ENCODE results near the gene ARID1B.
A peak's percentile ranks its signal among the peaks of the same experiment; 100 is the strongest.
"Not testable (repeated sequence)": the region's sequence is repeated elsewhere in the genome, so short reads cannot be mapped to it uniquely, and the experiment has no call there.

Gene ARID1B

DNA sequence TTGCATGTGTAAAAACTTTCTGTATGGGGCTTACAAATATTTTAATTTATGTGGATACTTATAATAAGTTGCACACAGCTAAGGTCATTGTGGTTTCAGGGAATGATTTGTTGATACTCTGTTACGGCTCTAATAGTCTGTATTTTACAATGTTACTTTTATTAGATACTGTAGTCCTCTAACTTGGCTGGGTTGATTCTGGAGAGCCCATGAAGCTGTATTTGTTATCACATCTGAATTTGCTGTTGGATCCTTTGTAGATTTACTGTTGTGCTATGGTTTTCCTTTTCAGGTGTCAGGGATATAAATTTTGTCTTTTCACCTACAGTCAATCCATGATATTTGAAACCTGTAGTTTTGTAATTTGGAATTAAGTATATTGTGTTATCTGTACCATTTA, 161.0 kb downstream of the ARID1B start:
- DNase-seq (ENCODE audit: low read depth, low spot score) = no peak
- in situ Hi-C loops (cut with HindIII; ENCODE audit: low sequenced_read_pairs) = no loop called here
- no peak overlapping the region for H3K4me3 ChIP-seq (ENCODE audit: low read depth, low read length)
- TF ChIP-seq CTCF (IDR thresholded peaks at IDR 0.05; ENCODE audit: low read depth, low read length) = no peak

DNA sequence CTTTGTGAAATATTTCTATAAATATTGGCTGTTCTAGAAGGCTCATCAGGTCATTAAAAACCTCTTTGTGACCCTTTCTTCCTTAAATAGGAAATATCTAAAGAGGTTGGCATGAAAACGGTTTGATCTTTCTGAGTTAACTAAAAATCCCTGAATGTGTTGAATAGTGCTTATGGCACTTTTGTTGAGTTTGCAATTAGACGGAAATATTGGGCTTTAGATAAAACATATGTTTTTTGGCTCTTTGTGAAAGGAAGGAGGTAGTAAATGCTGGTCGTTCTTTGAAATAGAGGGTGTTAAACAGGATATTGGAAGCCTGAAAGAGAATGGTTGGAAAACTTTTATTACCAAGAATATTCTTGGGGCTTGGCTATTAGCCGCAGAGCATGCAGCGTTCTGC, 163.0 kb downstream of the ARID1B start:
- in situ Hi-C loops (cut with HindIII; ENCODE audit: low sequenced_read_pairs) = no loop called here
- TF ChIP-seq CTCF (IDR thresholded peaks at IDR 0.05; ENCODE audit: low read depth, low read length) = no peak
- no peak overlapping the region for H3K4me3 ChIP-seq (ENCODE audit: low read depth, low read length)
- DNase-seq (ENCODE audit: low read depth, low spot score) = no peak

DNA sequence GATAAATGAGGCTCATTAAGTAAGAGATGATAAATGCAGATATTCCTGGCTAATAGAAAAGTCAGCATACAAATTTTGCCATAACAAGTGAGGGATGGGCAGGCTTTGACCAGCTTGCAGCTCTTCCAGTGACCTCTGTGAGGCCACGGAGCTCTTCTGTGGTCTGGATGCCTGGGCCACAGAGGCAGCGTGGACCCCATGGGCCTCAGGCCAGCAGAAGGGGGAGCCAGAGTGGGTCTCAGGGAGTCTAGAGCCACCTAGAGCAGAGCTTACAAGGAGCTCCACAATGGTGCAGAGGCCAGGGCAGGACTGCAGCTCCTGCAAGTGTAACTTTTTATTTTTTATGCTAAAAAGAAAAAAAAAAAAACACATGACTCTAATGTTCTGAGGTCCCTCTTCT, 165.1 kb downstream of the ARID1B start:
- in situ Hi-C loops (cut with HindIII; ENCODE audit: low sequenced_read_pairs) = no loop called here
- no peak for TF ChIP-seq CTCF (IDR thresholded peaks at IDR 0.05; ENCODE audit: low read depth, low read length)
- no peak for DNase-seq (ENCODE audit: low read depth, low spot score)

DNA sequence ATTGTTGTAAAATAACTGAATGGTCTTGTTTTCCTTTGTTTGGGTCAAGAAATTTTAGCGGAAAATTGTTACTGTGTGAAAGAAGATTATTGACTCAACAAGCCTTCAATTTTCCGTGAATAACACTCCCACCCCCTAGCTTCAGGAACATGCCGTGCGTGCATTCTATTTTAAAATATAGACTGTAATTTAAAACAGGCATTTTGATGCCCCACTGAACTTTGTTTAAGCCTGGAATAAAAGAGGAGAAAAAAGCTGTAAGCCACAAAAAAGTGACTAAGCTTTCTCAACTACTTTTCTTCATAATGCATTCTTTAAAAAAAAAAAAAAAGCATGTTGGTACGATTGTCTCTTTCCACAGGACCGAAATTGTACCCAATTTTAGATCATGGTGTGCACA, 166.0 kb downstream of the ARID1B start:
- in situ Hi-C loops (cut with HindIII; ENCODE audit: low sequenced_read_pairs) = no loop called here
- DNase-seq (ENCODE audit: low read depth, low spot score) = peak; percentile 43
- peak; percentile 5 for TF ChIP-seq CTCF (IDR thresholded peaks at IDR 0.05; ENCODE audit: low read depth, low read length)
- H3K4me3 ChIP-seq (ENCODE audit: low read depth, low read length) = no peak overlapping the region

More for the DNA sequence above, 165.1 kb downstream of the ARID1B start:
- no peak overlapping the region for H3K4me3 ChIP-seq (ENCODE audit: low read depth, low read length)

DNA sequence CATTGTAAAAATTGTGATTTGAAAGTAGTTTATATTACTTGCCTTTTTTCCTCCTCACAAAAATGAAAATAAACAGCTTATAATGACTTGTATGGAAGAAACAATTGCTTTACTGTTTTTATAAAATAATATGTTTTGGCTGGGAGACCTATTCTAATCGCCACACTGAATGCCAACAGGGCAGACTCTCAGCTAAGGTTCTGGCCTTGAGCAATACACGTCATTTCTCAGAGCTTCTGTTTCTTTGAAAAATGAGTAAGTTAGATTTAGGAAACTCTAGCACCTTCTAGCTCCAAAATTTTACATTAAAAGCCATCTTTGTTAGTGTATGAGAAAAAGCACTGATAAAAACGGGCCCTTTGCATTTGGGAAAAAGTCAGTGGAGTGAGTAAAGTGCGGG, 166.6 kb downstream of the ARID1B start:
- H3K4me3 ChIP-seq (ENCODE audit: low read depth, low read length) = no peak overlapping the region
- DNase-seq (ENCODE audit: low read depth, low spot score) = no peak
- no peak for TF ChIP-seq CTCF (IDR thresholded peaks at IDR 0.05; ENCODE audit: low read depth, low read length)
- in situ Hi-C loops (cut with HindIII; ENCODE audit: low sequenced_read_pairs) = no loop called here

DNA sequence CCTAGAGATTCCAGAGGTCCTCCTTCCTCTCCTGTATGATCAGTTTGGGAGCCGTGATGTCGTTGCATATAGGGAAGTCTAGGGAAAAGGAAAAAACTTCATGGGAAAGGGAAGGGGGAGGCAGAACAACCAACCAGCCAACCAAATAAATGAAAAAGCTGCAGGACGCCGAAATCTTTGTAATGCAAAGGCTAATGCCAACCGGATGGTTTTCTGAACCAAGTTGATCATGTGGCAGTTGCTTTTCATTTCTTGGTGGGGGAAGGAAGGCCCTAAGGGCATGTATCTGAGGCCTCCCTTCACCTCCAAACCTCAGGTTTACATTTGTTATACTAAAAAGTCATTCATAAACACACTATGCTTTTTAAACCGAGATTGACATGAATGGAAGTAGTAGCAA, 167.2 kb downstream of the ARID1B start:
- no peak for TF ChIP-seq CTCF (IDR thresholded peaks at IDR 0.05; ENCODE audit: low read depth, low read length)
- no peak overlapping the region for H3K4me3 ChIP-seq (ENCODE audit: low read depth, low read length)
- no peak for DNase-seq (ENCODE audit: low read depth, low spot score)
- in situ Hi-C loops (cut with HindIII; ENCODE audit: low sequenced_read_pairs) = no loop called here

GRCh38 chr6:156945789-156946172, 168.6 kb downstream of the ARID1B start:
- H3K4me3 ChIP-seq (ENCODE audit: low read depth, low read length); in situ Hi-C loops (cut with HindIII; ENCODE audit: low sequenced_read_pairs); DNase-seq (ENCODE audit: low read depth, low spot score): not testable (repeated sequence)
